Stimulated activated CD4-positive, alpha-beta T cell treated with anti-CD3 and anti-CD28 coated beads, Interleukin-4, amount 100 ng/mL, for 1 hour (primary cell): ENCODE data around the gene CHN2.
A peak's percentile ranks its signal among the peaks of the same experiment; 100 is the strongest.

ENCODE experiments used
- DNase-seq: peaks from one replicate; pipeline ENCODE4 v3.0.0-alpha.2; 2020

The CHN2 gene

DNA sequence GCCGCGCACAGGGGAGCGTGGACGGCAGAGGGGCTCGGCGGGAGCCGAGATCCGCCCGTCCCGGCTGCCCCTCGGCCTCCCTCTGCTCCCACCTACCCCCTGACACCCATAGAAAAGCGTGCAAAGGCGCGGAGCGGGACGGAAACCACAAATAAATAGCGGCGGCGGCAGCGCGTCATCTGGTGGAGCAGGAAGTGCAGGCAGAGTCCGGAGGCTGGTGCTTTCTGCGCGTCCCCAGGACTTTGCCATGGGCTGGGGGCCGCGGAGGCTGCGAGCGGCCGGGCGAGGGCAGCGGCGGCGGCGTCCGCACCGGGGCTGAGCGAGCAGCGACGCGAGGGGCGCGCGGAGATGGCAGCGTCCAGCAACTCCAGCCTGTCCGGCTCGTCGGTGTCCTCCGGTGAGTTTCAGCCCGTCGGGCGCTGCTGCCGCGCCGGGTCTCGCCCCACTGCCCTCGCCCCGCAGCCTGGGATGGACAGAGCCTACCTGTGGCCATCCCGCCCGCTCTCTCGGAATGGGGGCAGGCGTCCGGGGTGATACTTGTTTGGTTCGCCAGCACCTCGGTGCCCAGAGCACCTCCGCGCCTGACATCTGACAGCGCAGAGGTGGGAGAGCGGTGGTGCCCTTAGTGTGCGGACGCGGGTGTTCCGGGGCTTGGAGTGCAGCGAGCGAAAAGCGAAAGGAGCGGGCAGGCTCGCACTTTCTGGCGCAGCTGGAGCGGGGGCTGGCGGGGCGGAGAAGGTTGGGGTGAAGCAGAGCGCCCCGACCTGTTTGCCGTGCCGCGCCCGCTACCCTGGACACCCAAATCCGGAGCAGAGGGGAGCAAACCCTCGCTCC is at the start of gene CHN2:
Gene CHN2 (plus strand): TSS at position 182 of the 834 bp plus-strand sequence.
- peak; percentile 32 for DNase-seq

DNA sequence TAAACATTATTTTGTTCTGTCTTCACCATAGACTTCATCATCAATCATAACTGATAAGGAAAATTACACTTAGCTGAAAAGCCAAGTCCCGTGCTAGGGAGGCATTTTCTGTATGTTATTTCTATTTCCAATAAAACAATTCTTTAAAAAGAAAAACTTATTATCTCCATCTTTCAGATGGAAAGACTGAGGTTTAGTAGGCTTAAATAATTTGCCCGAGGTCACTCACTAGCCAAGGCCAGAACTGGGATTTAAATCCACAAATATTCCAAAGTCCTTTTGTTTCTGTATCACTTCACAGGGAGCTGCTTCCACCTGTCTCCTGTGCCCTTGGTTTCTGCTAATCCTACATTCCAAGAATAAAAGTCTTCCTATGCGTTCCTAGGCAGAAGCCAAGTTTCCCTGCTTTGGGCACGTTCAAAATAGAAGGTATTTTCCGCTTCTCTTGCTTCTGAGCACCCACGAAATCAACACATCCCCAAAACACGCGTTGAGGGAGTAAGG is 49.0 kb upstream of the CHN2 start:
- DNase-seq, result no peak

DNA sequence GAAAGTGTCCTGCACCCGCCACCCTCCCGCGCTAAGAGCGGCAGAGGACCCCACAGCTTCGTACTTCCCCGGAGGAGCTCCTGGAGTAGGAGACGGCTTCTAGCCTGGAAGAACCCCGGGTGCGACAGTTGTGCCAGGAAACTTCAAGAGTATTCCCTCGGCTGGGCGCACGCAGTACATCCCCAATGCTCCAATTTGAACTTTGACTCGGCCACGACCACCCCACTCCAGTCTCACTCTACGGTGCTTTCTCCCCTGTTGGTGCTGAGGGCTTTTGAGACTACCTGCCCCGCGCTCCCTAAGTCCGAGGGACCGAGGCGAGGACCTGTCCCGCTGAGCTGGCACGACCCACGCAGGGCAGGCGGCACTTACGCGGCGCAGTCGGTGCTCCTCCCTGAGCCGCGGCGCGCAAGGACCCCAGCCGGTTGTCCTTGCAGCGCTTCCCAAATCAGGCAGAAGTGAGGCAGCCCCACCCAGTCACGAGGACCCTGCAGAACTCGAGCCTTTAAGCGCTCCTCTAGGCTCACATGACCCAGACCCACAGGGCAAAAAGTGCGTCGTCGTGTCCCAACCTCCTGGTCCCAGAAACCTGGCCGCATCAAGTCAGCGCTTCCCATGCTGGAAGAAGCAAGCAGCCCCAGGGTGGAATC is 48.4 kb upstream of the CHN2 start, which contains the start of gene CPVL:
Gene CPVL (minus strand): TSS at position 481 of the 650 bp plus-strand sequence. CDS start 25,476 bp downstream, outside the sequence.
- no peak for DNase-seq

DNA sequence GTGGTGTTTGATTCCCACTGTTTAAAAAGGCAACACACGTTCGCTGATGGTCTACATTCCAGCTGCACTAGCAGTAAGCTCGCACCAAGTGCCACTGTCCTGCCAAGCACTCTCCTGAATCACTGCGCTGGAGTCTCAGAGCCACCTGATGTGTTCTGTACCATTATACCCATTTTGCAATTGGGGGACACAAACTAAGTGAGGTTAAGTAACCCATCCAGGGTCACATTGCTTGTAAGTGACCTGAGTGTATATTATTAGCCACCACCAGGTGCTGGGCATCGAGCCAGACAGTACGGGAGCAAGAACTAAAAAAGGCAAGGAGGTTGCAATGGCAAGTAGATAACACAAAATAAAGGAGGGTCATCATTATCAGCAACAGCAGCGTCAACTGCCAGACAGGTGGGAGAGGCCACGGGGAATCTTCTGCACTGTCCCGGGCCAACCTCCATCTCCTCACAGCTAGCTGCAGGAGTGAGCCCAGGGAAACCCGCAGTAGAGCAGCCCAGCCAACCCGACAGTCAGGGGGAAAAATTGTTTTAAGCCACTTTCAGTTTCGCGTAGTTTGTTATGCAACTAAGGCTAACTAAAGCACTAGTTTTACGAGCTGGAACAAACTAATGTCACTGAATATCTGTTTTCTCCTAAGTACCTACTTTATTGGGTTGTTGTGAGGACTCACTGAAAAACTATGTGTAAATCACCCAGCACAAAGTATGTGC is 47.5 kb upstream of the CHN2 start:
- DNase-seq, result no peak

DNA sequence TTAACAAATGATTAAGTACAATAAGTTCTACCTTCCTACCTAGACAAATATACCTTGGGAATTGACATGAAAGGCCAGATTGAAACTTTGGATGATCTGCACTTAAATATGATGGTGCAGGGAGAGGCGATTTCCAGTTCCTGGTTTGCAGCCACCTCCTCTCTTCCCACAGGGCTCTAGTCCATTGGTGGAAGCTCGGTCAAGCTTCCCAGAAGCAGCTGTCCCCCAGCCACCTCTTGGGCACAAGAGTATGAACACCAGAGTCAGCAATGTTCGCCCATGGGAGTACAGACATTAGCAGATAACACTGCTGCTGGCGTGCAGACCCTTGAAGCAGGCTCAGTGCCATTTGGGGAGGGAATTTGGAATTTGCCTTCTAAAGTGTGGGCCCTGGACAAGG is 46.8 kb upstream of the CHN2 start:
- DNase-seq, result no peak

DNA sequence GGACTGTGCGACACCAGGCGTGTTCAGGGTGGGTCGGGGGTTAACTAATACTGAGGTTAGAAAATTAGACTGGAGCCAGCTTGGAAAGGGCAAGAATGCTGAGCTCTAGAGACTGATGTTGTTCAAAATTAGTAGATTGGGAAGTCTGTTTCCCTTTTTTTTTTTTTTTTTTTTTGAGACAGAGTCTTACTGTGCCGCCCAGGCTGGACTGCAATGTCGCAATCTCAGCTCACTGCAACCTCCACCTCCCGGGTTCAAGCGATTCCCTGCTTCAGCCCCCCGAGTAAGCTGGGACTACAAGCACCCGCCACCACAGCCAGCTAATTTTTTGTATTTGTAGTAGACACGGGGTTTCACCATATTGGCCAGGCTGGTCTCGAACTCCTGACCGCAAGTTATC is 45.5 kb upstream of the CHN2 start:
- DNase-seq, result no peak

DNA sequence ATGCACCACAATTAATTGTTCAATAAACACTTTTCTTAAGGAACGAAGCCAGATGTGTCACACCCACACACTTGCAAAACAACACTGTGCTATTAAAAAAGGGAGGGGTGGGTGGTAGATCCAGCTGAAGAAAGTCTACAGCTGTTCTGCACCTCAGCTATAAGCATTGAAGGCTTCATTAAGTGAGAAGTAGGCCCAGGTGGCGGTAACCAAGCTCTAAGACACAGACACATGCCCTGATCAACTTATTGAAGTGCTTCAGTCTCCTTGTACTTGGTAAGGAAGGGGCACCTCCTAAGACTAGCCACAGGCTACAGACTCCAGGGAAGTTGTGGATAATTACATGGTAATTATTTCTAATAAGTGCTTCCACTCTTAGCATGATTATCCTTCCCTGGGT is 43.7 kb upstream of the CHN2 start:
- no peak for DNase-seq

DNA sequence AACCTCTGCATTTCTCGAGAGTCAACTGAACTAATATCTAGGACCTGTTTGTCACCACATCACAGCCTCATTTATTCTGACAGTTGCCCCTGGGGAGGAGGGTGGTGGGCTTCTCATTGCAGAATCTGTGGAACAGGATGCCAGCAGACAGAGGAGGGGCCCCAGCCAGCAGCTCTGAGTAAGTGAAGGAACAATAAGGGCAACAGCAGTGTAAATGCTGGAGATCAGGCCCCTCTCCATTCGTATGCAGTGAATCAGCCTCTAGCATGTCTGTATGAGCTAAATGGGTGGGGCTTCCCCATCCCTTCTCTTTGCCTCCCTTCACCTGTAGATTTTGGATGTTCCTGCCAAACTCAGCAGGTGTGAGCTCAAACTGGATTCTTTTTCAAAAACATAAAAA is 40.5 kb upstream of the CHN2 start:
- DNase-seq, result no peak

DNA sequence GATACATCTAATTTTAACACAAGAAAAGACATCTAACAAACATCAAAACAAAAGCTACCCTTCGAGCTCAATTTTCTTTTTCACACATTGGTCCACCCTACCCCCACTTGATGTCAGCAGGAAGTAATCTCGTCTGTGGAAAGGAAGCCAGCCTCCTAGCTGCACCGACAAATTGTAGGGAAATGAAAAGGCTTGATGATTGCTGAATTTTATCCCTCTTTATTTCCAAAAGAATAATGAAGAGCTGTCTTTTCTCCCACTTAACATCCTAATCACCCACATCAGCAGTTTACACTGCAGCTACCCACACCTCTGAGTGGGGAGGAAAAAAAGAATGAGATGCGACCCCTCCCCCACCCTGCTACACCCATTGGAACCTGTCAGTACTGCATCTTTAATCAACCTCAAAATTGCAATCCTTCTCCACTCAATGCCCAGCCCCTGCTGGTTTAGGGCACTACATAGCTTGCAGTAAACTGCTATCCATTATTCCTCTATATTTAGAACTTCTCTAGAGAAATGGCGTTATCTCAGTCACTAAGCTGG is 37.6 kb upstream of the CHN2 start:
- DNase-seq, result no peak

DNA sequence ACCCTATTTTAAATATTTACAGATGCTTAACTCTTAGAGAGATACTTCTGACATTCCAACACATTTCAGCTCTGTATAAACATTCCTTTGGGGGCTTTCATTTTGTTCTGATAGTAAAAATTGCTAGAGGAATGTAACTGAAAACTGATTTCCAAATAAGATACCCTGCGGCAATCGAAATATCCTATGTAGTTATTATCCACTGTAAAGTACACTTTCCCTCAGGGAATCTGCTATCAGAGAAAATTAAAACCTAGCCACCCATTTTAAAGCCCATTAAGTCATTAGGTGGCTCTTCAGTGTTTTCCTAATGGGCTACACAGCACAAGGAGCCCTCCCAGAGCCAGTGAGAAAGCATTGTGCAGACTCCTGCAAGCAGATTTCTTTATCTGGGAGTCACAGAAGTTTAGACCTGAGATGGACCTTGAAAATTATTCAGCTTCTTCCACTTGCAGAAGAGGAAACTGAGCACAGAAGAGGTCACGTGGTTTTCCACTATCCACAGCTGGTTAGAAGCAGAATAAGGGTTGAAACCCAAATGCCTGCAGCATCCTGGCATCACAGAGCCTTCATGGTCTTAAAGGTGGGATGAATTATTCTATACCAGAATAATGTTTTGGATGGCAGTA is 35.7 kb upstream of the CHN2 start:
- no peak for DNase-seq

DNA sequence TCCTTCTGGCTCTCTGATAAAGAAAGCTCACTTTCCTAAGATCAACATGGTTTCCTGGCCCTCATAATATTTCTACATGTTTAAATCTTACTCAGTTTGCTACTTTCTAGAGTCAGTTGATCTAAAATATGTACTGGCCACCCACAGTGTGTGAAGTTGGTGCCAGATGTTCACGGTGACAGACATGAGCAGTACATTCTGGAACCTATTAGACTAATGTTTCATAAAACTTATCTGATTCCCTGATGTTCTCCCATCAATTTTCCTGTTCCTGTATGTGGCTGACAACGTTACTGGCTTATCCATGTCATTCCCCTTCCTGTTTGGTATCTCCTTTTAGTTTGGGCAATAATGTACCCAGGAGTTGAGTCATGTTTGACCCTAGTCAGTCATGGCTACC is 34.5 kb upstream of the CHN2 start:
- DNase-seq, result no peak

DNA sequence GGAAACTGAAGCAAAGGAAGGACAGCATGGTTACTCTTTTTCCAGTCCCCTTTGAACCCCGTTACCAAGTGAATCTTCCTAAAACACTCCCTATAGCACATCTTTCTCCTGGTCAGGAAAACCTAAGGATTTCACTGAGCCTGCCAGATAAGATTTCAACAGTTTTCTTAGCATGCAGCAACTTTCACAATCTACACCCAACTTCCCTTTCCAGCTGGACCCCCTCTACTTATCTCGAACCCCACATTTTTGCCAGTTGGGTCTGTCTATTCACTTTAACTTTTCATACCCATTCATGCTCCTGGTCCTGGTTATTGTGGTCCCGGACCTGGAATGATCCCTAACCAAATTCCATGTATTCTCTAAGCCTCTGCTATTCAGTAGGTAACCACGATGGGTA is 33.3 kb upstream of the CHN2 start:
- DNase-seq, result no peak

DNA sequence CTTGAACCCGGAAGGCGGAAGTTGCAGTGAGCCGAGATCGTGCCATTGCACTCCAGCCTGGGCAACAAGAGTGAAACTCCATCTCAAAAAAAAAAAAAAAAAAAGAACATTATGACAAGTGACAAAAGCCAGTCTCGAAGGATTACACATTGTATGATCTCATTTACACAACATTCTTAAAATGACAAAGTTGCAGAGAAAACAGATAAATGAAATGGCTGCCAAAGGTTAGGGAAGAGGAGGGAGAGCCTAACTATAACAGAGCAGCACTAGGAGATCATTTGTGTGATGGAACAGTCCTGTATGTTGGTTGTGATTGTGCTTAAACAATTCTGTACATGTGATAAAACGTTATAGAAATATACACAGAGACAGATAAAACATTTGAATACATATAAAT is 32.0 kb upstream of the CHN2 start:
- DNase-seq, result no peak

DNA sequence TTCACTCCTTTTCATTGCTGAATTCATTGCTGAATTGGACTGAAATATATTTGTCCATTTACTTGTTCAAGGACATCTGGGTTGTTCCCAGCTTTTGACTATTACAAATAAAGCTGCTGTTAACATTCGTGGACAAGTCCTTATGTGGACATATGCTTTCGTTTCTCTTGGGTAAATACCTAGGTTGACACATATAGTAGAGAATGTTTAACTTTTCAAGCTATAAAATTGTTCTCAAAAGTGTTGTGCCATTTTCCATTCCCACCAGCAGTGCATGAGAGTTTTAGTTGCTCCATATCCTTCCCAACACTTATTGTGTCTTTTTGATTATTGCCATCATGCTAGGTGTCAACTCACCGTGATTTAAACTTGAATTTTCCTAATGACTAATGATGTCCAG is 30.7 kb upstream of the CHN2 start:
- no peak for DNase-seq

DNA sequence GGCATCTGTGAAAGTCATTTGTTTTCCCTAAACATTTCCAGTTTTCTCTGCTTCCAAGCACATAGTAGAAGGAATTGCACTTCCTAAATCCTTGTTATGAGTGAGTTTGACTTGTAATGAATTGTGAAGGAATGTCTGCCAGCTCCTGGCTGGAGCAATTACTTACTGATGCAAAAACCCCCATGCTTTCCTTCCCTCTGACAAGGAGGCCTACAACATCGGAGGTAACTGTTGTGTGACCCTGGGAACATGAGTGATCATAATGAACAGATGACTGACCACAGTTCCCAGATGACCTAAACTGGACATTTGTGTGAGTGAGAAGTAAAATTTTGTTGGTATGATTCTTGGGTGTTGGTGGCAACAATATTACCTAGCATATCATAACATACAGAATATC is 26.9 kb upstream of the CHN2 start:
- no peak for DNase-seq

DNA sequence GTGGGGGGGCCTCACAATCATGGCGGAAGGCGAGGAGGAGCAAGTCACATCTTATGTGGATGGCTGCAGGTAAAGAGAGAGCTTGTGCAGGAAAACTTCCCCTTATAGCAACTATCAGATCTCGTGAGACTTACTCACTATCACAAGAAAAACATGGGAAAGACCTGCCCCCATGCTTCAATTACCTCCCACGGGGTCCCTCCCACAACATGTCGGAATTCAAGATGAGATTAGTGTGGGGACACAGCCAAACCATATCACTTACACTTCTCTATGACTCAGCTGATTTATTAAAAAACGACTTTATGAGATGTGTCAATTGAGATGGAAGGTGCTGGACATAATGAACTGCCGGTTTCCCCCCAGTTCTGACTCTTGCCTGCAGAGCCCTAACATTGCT is 23.8 kb upstream of the CHN2 start:
- DNase-seq, result no peak

DNA sequence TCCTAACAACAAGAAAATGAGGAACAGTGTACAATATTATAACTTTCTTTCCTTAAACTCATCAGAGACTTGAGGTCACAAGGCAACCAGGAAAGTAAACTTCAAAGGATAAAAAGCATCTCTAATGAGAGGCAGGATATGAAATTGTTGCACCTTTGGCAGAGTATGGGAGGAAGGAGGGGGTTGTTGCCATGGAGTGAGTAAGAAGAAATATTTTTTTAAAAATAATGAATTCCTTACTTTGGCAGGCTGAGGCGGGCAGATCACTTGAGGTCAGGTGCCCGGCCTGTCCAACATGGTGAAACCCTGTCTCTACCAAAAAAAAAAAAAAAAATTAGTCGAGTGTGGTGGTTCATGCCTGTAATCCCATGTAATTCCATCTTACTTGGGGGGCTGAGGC is 21.1 kb upstream of the CHN2 start:
- no peak for DNase-seq

DNA sequence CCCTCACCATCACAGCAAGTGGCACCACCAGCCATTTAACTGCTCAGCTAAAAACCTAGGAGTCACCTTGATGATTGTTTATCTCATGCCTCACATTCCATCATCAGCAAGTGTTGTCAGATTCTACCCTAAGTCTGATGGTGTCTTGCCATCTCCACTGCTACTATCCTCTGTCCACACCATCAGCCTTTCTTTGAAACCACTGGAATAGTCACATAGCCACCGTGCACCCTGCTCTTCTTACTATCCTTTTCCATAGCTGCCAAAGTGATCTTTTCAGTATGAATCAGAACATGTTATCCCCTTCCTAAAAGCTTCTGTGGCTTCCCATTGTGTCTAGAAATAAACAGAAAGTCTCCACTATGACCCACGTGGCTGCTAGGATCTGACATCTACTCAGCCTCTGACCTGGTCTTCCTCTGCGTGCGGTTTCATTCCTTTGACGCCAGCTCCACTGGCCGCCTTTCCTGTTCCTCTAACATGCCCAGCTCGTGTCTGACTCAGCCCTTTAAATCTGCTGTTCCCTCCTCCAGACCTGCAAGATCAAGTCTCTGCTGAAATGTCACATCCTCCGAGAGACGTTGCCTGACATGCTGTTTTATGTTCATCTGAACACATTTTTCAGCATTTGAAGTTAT is 16.5 kb upstream of the CHN2 start:
- no peak for DNase-seq

DNA sequence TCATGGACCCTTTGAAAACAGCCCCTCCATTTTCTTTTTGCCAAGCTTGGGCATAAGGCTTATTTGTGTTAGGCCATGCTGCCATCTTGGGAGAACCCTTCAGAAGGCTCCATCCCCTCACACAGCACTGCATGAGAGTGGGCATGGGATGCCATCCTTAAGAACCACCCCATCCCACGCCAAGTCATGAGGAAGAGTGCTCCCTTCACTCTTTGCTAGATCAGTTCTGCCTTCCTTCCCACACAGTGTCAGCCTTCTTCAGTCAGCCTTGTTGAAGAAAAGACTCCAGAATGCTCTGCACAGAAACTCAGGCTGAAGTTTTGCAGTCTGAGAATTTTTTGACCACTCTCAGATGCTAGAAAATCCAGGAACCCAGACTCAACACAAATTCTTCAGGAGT is 15.5 kb upstream of the CHN2 start:
- no peak for DNase-seq

DNA sequence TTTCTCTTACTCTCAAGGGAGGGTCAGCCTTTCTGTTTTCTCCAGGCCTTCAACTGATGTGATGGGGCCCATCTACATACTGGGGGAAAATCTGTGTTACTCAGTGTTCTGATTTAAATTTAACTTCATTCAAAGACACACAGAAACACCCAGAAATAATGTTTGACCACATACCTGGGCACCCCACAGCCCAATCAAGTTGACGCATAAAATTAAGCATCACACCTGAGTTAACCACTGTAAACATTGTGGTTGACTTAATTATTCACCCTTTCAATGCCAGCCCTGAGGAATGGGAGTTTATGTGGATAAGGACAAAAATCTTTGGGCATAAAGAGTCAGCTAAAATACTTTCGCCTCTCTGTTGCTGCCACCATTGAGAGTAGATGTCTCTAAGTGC is 10.0 kb upstream of the CHN2 start:
- DNase-seq, result no peak

DNA sequence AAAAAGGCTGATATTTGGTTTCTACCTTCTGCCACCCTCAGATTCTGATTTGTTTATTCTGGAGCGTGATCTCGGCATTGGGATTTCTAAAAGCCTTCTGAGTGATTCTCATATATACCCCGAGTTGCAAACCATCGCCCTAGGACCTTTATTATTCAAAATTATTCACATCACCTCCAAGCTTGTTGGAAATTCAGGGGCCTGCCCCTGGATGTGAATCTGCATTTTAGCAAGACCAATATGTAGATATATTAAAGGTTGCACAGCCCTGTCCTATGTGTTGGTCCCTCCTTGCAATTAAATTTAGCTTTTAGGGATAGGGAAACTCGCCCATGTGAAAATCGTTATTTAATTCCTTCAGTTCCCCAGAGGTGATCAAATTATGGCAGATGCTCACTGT is 9.0 kb upstream of the CHN2 start:
- DNase-seq, result no peak

DNA sequence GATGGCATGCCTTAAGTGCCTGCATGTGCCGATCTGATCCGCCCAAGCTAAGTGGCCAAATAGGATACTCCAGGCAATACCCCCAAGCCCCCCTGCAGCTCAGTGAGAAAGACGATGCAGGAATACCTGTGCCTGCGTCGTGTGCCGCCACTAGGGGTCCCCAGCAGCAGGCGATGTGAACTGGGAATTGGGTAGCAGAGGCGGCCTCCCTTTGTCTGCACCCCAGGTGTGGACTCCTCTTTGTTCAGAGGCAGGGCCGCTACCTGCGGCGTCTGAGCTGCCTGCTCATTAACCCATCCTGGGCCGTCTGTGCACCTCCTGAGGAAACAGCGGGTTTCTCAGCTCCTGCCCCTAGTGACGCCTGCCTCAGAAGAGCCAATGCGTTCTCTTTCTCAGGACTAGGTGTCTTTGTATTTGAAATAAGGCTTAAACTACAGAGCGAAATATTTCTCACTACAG is 4.8 kb upstream of the CHN2 start:
- peak; percentile 49 for DNase-seq
